Tibial artery (tissue), 4 donors: Measurements from ENCODE around the gene AKIRIN2.
A peak's percentile ranks its signal among the peaks of the same experiment; 100 is the strongest.

Source experiments
- DNase-seq, 2 donors: peaks; one replicate each; pipeline ENCODE4 v3.0.0-alpha.2; 2019
- H3K27ac ChIP-seq, 2 donors: fragments of 200-600 bp; sonication (generic) in 1 of 2; 1 replicate in 1 of 2; 2 replicates in 1 of 2; pipeline ENCODE4 v1.5.1; 2018 to 2019; ENCODE audit warnings: mild to moderate bottlenecking in 1 of 2
- H3K27me3 ChIP-seq, 2 donors: fragments of 200-600 bp; sonication (generic) in 1 of 2; one replicate each; pipeline versions ENCODE4 v1.5.1 to v1.6.0; 2016 to 2019
- H3K36me3 ChIP-seq, 3 donors: fragments of 200-600 bp; sonication (generic) in 2 of 3; one replicate each; pipeline ENCODE4 v1.5.1; 2016 to 2019; ENCODE audit warnings: mild to moderate bottlenecking in 2 of 3
- H3K4me1 ChIP-seq, 4 donors: fragments of 200-600 bp; sonication (generic) in 2 of 4; 1 replicate in 3 of 4; 2 replicates in 1 of 4; pipeline ENCODE4 v1.5.1; 2016 to 2019
- H3K4me3 ChIP-seq, 2 donors: fragments of 200-600 bp; sonication (generic) in 1 of 2; 1 replicate in 1 of 2; 2 replicates in 1 of 2; pipeline ENCODE4 v1.5.1; 2018 to 2019; ENCODE audit warnings: mild to moderate bottlenecking in 2 of 2
- H3K9me3 ChIP-seq, 3 donors: fragments of 200-600 bp; sonication (generic) in 1 of 3; one replicate each; pipeline ENCODE4 v1.5.1; 2016 to 2019
- intact Hi-C: fragments of 100-400 bp; cut with DNase I; formaldehyde crosslinking; loops from one replicate; pipeline ENCODE4 v1.15.0; 2023; ENCODE audit warnings: low total_unique reads
- TF ChIP-seq, protein P1 (sequence below), 2 experiments: fragments of 200-600 bp in 1 of 2; fragments of 450-650 bp in 1 of 2; IDR thresholded peaks; one replicate each; pipeline ENCODE4 v1.5.1; 2017 to 2019; ENCODE audit warnings: antibody characterized with exemption in 2 of 2, mild to moderate bottlenecking in 1 of 2, moderate library complexity in 1 of 2

Gene AKIRIN2

GRCh38 chr6:87731080-87731479 is 29.0 kb upstream of the AKIRIN2 start:
- TF ChIP-seq, protein P1, sequence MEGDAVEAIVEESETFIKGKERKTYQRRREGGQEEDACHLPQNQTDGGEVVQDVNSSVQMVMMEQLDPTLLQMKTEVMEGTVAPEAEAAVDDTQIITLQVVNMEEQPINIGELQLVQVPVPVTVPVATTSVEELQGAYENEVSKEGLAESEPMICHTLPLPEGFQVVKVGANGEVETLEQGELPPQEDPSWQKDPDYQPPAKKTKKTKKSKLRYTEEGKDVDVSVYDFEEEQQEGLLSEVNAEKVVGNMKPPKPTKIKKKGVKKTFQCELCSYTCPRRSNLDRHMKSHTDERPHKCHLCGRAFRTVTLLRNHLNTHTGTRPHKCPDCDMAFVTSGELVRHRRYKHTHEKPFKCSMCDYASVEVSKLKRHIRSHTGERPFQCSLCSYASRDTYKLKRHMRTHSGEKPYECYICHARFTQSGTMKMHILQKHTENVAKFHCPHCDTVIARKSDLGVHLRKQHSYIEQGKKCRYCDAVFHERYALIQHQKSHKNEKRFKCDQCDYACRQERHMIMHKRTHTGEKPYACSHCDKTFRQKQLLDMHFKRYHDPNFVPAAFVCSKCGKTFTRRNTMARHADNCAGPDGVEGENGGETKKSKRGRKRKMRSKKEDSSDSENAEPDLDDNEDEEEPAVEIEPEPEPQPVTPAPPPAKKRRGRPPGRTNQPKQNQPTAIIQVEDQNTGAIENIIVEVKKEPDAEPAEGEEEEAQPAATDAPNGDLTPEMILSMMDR (IDR thresholded peaks at IDR 0.05): no peak
- H3K4me1 ChIP-seq: peaks cover 0 to 14% (median 6%) of the 10 kb centered on the region in 4 donors
- no peak overlapping the region for H3K4me3 ChIP-seq
- intact Hi-C loops: no loop called here
- H3K27ac ChIP-seq: no peak overlapping the region
- DNase-seq: no peak
- no peaks in the 10 kb centered on the region for H3K36me3 ChIP-seq
- no peaks in the 10 kb centered on the region for H3K9me3 ChIP-seq
- H3K27me3 ChIP-seq: no peaks in the 10 kb centered on the region

GRCh38 chr6:87729965-87730719 is 28.1 kb upstream of the AKIRIN2 start:
- intact Hi-C loops: loop anchor here (10.0 kb wide), 1 partner anchor 325 kb away; the partner anchor contains the start of gene CFAP206
- Histone ChIP-seq H3K36me3 (no peaks in the 10 kb centered on the region), H3K4me3 (no peak overlapping the region), H3K27ac (no peak overlapping the region), H3K4me1 (peaks cover 0 to 14% (median 6%) of the 10 kb centered on the region in 4 donors), H3K27me3 (no peaks in the 10 kb centered on the region), H3K9me3 (no peaks in the 10 kb centered on the region)
- peak; percentile 68 to 71 for DNase-seq
- TF ChIP-seq, protein P1 (IDR thresholded peaks at IDR 0.05): no peak

DNA sequence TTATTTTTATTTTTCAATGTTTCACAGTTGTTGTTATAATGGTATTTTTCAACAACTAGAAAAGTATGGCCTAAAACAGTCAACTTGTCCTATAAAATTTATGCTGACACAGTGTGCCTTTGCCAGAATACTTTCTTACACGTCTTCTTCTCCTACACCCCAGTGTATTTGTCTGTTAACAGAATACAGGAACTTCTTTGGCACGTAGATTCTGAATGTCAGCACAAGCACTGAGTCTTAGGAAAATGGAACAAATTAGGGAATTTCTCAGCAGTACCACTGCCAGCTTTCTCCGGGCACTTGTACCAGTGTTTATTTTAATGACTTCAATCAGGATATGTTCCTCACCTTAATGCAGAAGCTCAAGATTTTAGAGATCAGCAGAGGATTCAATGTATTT is 26.7 kb upstream of the AKIRIN2 start:
- Histone ChIP-seq H3K36me3 (no peaks in the 10 kb centered on the region), H3K9me3 (no peaks in the 10 kb centered on the region), H3K4me1 (peaks cover 0 to 16% (median 6%) of the 10 kb centered on the region in 4 donors), H3K27ac (no peak overlapping the region), H3K4me3 (no peak overlapping the region), H3K27me3 (no peaks in the 10 kb centered on the region)
- TF ChIP-seq, protein P1 (IDR thresholded peaks at IDR 0.05): no peak
- no peak for DNase-seq
- intact Hi-C loops: loop anchor here (10.0 kb wide), 1 partner anchor 324 kb away; the partner anchor contains the start of gene CFAP206

DNA sequence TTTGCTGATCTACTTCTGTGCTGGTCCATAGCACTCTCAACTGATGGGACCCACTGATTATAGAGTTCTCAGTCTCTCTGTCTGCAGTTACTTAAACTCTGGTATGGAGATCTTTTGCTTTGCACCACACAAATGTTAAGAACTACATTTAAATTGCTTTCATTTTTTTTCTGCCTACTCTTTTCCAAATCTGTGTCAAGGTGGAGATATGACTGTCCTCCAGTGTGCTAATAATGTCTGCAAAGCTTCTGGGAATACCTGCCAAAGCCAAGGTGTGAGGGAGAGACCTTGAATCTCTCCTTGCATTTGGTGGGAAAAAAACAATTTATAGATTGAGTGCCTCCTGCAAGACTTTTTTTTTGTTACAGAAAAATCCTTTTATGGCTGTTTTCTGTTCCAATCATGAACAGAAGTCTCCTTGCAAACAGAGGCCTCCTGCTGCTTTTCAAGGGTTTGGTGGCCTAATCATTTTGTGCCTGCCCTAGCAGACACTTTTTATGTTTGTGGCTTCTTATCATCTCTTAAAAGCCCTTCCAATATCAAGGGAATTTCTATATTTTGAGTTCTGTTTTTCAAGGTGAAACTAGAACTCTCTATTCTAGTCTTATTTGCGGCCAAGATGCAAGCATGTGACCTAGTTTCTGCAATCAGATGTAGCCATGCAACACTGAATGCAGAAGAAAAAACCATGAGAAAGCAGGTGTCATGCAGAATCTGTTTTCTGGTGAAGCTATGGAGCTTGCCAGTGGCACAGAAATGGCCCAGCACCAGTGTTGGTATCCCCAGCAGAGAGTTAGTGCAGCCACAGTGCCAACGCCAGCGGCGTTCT is 23.2 kb upstream of the AKIRIN2 start:
- H3K27ac ChIP-seq: no peak overlapping the region
- no peak for DNase-seq
- intact Hi-C loops: loop anchor here (10.0 kb wide), 1 partner anchor 320 kb away; the partner anchor contains the start of gene CFAP206
- TF ChIP-seq, protein P1 (IDR thresholded peaks at IDR 0.05): no peak
- no peak overlapping the region for H3K4me3 ChIP-seq
- H3K27me3 ChIP-seq: no peaks in the 10 kb centered on the region
- H3K9me3 ChIP-seq: no peaks in the 10 kb centered on the region
- no peaks in the 10 kb centered on the region for H3K36me3 ChIP-seq
- H3K4me1 ChIP-seq: peaks cover 0 to 16% (median 6%) of the 10 kb centered on the region in 4 donors

- H3K9me3 ChIP-seq: no peaks in the 10 kb centered on the region
- H3K27ac ChIP-seq: peak overlapping the region in 1 of 2 donors; percentile 22
- peak; percentile 71 to 87 for DNase-seq
- H3K4me1 ChIP-seq: peaks cover 0 to 16% (median 6%) of the 10 kb centered on the region in 4 donors
- TF ChIP-seq, protein P1 (IDR thresholded peaks at IDR 0.05): no peak
- H3K27me3 ChIP-seq: no peaks in the 10 kb centered on the region
- no peaks in the 10 kb centered on the region for H3K36me3 ChIP-seq
- H3K4me3 ChIP-seq: no peak overlapping the region
- intact Hi-C loops: loop anchor here (10.0 kb wide), 1 partner anchor 319 kb away; the partner anchor contains the start of gene CFAP206
These were observed 21.4 kb upstream of the AKIRIN2 start for GRCh38 chr6:87723170-87724078.
